Esophagus squamous epithelium (tissue), 4 donors: Measurements from ENCODE around the gene BRD9.

Experiments used
- CTCF ChIP-seq, 6 experiments: fragments of 450-650 bp in 4 of 6; fragments of 200-600 bp in 2 of 6; sonication (generic) in 2 of 6; IDR thresholded peaks; one replicate each; pipeline ENCODE4 v1.5.1; 2016 to 2019; ENCODE audit warnings: antibody characterized with exemption in 6 of 6, mild to moderate bottlenecking in 4 of 6, moderate library complexity in 4 of 6
- POLR2A ChIP-seq, 4 donors: fragments of 450-650 bp; IDR thresholded peaks; one replicate each; pipeline ENCODE4 v1.6.1; 2017; ENCODE audit warnings: antibody characterized with exemption in 4 of 4, mild to moderate bottlenecking in 4 of 4, moderate library complexity in 3 of 4

GRCh38 chr5:933251-933861, 40.8 kb upstream of the BRD9 start:
- TF ChIP-seq CTCF (IDR thresholded peaks at IDR 0.05) (no peak), POLR2A (IDR thresholded peaks at IDR 0.05) (no peak)
